HepG2 (cell line): ENCODE measurements around the gene POFUT2. TPM values are rescaled to one million over a fixed set of nuclear protein-coding genes. Genes with fewer than 3 reads are reported as not detected.

ENCODE experiments used
- ATAC-seq: fragments of 200-7000 bp; cut with Tn5 transposase; 3 replicates; pipeline ENCODE4 v1.9.1; 2020; ENCODE audit warnings: mild to moderate bottlenecking, moderate library complexity
- BruUV-seq: library from RNA; stranded (reverse); fragments of 400-500 nt; replicated peaks from 2 replicates; lab custom pipeline; 2021; lab: Mats Ljungman, UMichigan
- CTCF ChIA-PET: fragments of 300-600 bp; formaldehyde crosslinking; extraction: SDS; loops from one replicate; lab custom pipeline; 2021; ENCODE audit warnings: low total read pairs, inconsistent platforms, low intra/inter-chr PET ratio; lab: Yijun Ruan, JAX
- POLR2A ChIA-PET: fragments of 350-600 bp; sonication (Branson Sonifier 250); formaldehyde crosslinking; loops from one replicate; lab custom pipeline; 2020; ENCODE audit warnings: antibody characterized with exemption, inconsistent platforms; lab: Yijun Ruan, JAX
- DNase-seq: peaks from one replicate; pipeline ENCODE4 v3.0.0-alpha.2; 2015; ENCODE audit warnings: low spot score
- FAIRE-seq: peaks from 3 replicates; lab custom pipeline; 2011; peaks lifted over from hg19 to GRCh38; lab: Jason Lieb, UNC
- H2AFZ ChIP-seq: one replicate; pipeline ENCODE4 v1.6.1; 2011; ENCODE audit warnings: low read length, inconsistent platforms
- H3K27ac ChIP-seq: fragments of 300-600 bp; 3 replicates; pipeline ENCODE4 v1.8.0; 2011; ENCODE audit warnings: mixed run types, mild to moderate bottlenecking, mixed read lengths, low read length, inconsistent platforms; ENCODE audit not compliant: insufficient read depth; ENCODE audit errors: extremely low read length
- H3K27me3 ChIP-seq, 2 experiments: fragments of 200-600 bp in 1 of 2; 2 replicates in 1 of 2; 3 replicates in 1 of 2; pipeline versions ENCODE4 v1.6.0 to v1.8.0; 2011; ENCODE audit warnings: low read length in 2 of 2, mild to moderate bottlenecking in 2 of 2, moderate library complexity in 2 of 2, inconsistent platforms in 1 of 2; ENCODE audit not compliant: insufficient read depth in 2 of 2, control insufficient read depth in 1 of 2
- H3K36me3 ChIP-seq, 2 experiments: fragments of 200-600 bp in 1 of 2; replicated peaks in 1 of 2; 2 replicates in 1 of 2; 3 replicates in 1 of 2; pipeline versions ENCODE4 v1.5.1 to v1.8.0; 2011; ENCODE audit warnings: low read length in 2 of 2, inconsistent platforms in 1 of 2; ENCODE audit not compliant: insufficient read depth in 2 of 2, control insufficient read depth in 1 of 2
- H3K4me1 ChIP-seq: 2 replicates; pipeline ENCODE4 v1.5.1; 2012; ENCODE audit warnings: low read length, inconsistent platforms; ENCODE audit not compliant: insufficient read depth
- H3K4me2 ChIP-seq: 2 replicates; pipeline ENCODE4 v1.6.0; 2011; ENCODE audit warnings: low read depth, low read length, inconsistent platforms
- H3K4me3 ChIP-seq, 3 experiments: fragments of 200-600 bp in 1 of 3; sonication (generic), shearing (Covaris generic) in 1 of 3; replicated peaks in 1 of 3; 2 replicates each; pipeline ENCODE4 v1.5.1; 2011 to 2016; ENCODE audit warnings: low read length in 3 of 3, inconsistent platforms in 2 of 3, low read depth in 2 of 3, mild to moderate bottlenecking in 2 of 3, control low read depth in 1 of 3, mixed read lengths in 1 of 3; ENCODE audit not compliant: insufficient read depth in 1 of 3
- H3K79me2 ChIP-seq: one replicate; pipeline ENCODE4 v1.6.1; 2011; ENCODE audit warnings: low read length, inconsistent platforms; ENCODE audit not compliant: insufficient read depth
- H3K9ac ChIP-seq: 2 replicates; pipeline ENCODE4 v1.6.0; 2011; ENCODE audit warnings: mild to moderate bottlenecking, low read depth, low read length, inconsistent platforms; ENCODE audit not compliant: insufficient read depth
- H3K9me3 ChIP-seq: 2 replicates; pipeline ENCODE4 v1.5.1; 2012; ENCODE audit warnings: mild to moderate bottlenecking, low read length
- H4K20me1 ChIP-seq: 2 replicates; pipeline ENCODE4 v1.6.0; 2011; ENCODE audit warnings: inconsistent platforms, mild to moderate bottlenecking, low read length, moderate library complexity; ENCODE audit not compliant: insufficient read depth
- AKNA ChIP-seq: sonication (generic); formaldehyde crosslinking; IDR thresholded peaks from 2 replicates; pipeline ENCODE4 v1.4.0; 2020; ENCODE audit warnings: missing genetic modification reagents, borderline replicate concordance
- CCAR2 ChIP-seq: fragments of 200-400 bp; formaldehyde crosslinking; optimal IDR thresholded peaks from 2 replicates; pipeline ENCODE3; 2018; ENCODE audit warnings: low read depth, mild to moderate bottlenecking, low read length, moderate library complexity
- FOSL1 ChIP-seq: sonication (generic); formaldehyde crosslinking; IDR thresholded peaks from 2 replicates; pipeline ENCODE4 v1.9.0; 2021; ENCODE audit warnings: missing genetic modification reagents, borderline replicate concordance
- HMG20A ChIP-seq: IDR thresholded peaks from 2 replicates; pipeline ENCODE4 v1.6.1; 2016; ENCODE audit warnings: borderline replicate concordance
- IRX3 ChIP-seq: sonication (generic); formaldehyde crosslinking; IDR thresholded peaks from 2 replicates; pipeline ENCODE4 v1.8.1; 2023; ENCODE audit warnings: mild to moderate bottlenecking, low read depth, missing genetic modification reagents, borderline replicate concordance
- PLRG1 ChIP-seq: fragments of 450-650 bp; conservative IDR thresholded peaks from 2 replicates; pipeline ENCODE4 v1.6.1; 2016
- POGK ChIP-seq: sonication (generic); formaldehyde crosslinking; conservative IDR thresholded peaks from 2 replicates; pipeline ENCODE4 v1.8.0; 2022; ENCODE audit warnings: mild to moderate bottlenecking, moderate library complexity, missing genetic modification reagents
- SMAD3 ChIP-seq: sonication (generic); formaldehyde crosslinking; IDR thresholded peaks from 2 replicates; pipeline ENCODE4 v1.4.0; 2020; ENCODE audit warnings: missing genetic modification reagents
- ZBTB46 ChIP-seq: sonication (generic); formaldehyde crosslinking; IDR thresholded peaks from 2 replicates; pipeline ENCODE4 v1.4.0; 2020; ENCODE audit warnings: mild to moderate bottlenecking, missing genetic modification reagents, borderline replicate concordance
- ZNF414 ChIP-seq: sonication (generic); formaldehyde crosslinking; IDR thresholded peaks from 2 replicates; pipeline ENCODE4 v1.5.0; 2020; ENCODE audit warnings: missing genetic modification reagents
- WGBS: methylation state at CpG from one replicate; pipeline ENCODE4 v1.1.6; 2017; ENCODE audit warnings: low lambda C conversion rate; 5-methylcytosine and 5-hydroxymethylcytosine counted together
- in situ Hi-C: cut with HindIII; loops from 2 replicates; pipeline ENCODE4 v1.10.0; 2017; ENCODE audit warnings: low pct_unique_long_range_greater_than_20kb; ENCODE audit not compliant: extremely low pct_ligation_motif_present
- intact Hi-C: fragments of 100-400 bp; cut with micrococcal nuclease; formaldehyde crosslinking; loops from one replicate; pipeline ENCODE4 v1.10.0; 2022; ENCODE audit not compliant: unreplicated experiment
- polyA plus RNA-seq, 8 experiments: library from polyadenylated mRNA; depleted of rRNA in 3 of 8; stranded (reverse) in 7 of 8; unstranded in 1 of 8; fragments of >200 nt; fragmentation: Illumina TruSeq in 4 of 8; extraction: Trizol in 4 of 8; gene quantifications; 2 replicates each; pipeline versions ENCODE4 v1.2.1 to v1.2.3, GENCODE V29; 2011 to 2016; ENCODE audit warnings: low read depth in 4 of 8, missing spikeins in 1 of 8, mixed read lengths in 1 of 8; ENCODE audit not compliant: insufficient read depth in 1 of 8
- total RNA-seq, 5 experiments: library from RNA; depleted of rRNA; stranded (reverse); fragments of >200 nt; fragmentation: Illumina TruSeq; extraction: Trizol; gene quantifications; 2 replicates each; pipeline ENCODE4 v1.2.3, GENCODE V29; 2016; ENCODE audit warnings: low read depth in 1 of 5

POFUT2 gene
- total and polyA plus RNA-seq, 2 of the 13 experiments (the other 11 are each of a cell fraction or from before 2014, with no cell fraction given): 22.8 to 24.0 TPM

GRCh38 chr21:45235488-45235887 is 52.2 kb downstream of the POFUT2 start:
- no peak for FAIRE-seq
- no TSS peak for BruUV-seq
- POLR2A ChIA-PET: interaction anchor here (0.6 kb wide), 1 partner anchor 11 kb away, joined by 3 read pairs; no protein-coding TSS in a partner anchor

More at GRCh38 chr21:45235488-45235887, 52.2 kb downstream of the POFUT2 start:
- no peak for TF ChIP-seq CCAR2
- TF ChIP-seq SMAD3 (CRISPR knock-in tag): no peak
- TF ChIP-seq PLRG1: no peak
- TF ChIP-seq HMG20A (CRISPR knock-in tag): no peak
- TF ChIP-seq IRX3: no peak
- no peak for TF ChIP-seq ZBTB46 (CRISPR knock-in tag)
- no peak for TF ChIP-seq AKNA (CRISPR knock-in tag)
- no peak for TF ChIP-seq POGK
- no peak for TF ChIP-seq FOSL1 (CRISPR knock-in tag)
- no peak for TF ChIP-seq ZNF414
- H3K9me3 ChIP-seq: no peaks in the 10 kb centered on the region
- no peaks in the 10 kb centered on the region for H3K36me3 ChIP-seq
- H3K4me1 ChIP-seq: no peaks in the 10 kb centered on the region
- no peak overlapping the region for H3K27ac ChIP-seq
- peaks cover 0 to 12% of the 10 kb centered on the region in 2 experiments; a peak in 2 of 5 replicates for H3K27me3 ChIP-seq
- H3K9ac ChIP-seq: no peak overlapping the region
- in situ Hi-C loops (no loop called here), intact Hi-C loops (no loop called here)
- H3K4me3 ChIP-seq: no peak overlapping the region
- no peak for ATAC-seq
- no peak overlapping the region for H2AFZ ChIP-seq
- CTCF ChIA-PET: no interaction called here
- H3K79me2 ChIP-seq: no peaks in the 10 kb centered on the region
- 55% methylated on average over 6 of the region's 6 CpGs for WGBS
- DNase-seq: no peak
- no peak overlapping the region for H3K4me2 ChIP-seq
- no peaks in the 10 kb centered on the region for H4K20me1 ChIP-seq
